H1 (cell line): ENCODE data around the gene MAP3K15. TPM values are rescaled to one million over a fixed set of nuclear protein-coding genes. Genes with fewer than 3 reads are reported as not detected.

Source experiments
- GABPA ChIP-seq: IDR thresholded peaks from 2 replicates; pipeline ENCODE4 v1.6.1; 2011; ENCODE audit warnings: mild to moderate bottlenecking, low read length, moderate library complexity, borderline replicate concordance; ENCODE audit not compliant: insufficient read depth
- KDM1A ChIP-seq: fragments of 200-600, 300-600 bp; sonication (generic); IDR thresholded peaks from 2 replicates; pipeline ENCODE4 v1.7.1; 2016; ENCODE audit warnings: mild to moderate bottlenecking, low read length, borderline replicate concordance
- polyA plus RNA-seq, 7 experiments: library from polyadenylated mRNA; depleted of rRNA in 3 of 7; stranded (reverse) in 5 of 7; unstranded in 2 of 7; fragments of >200 nt in 5 of 7; fragments of 200-250 nt in 2 of 7; gene quantifications; 1 replicate in 5 of 7; 2 replicates in 1 of 7; 4 replicates in 1 of 7; pipeline versions ENCODE4 v1.2.1 to v1.2.3, GENCODE V29; 2011 to 2013; ENCODE audit warnings: missing spikeins in 2 of 7, mixed read lengths in 2 of 7
- total RNA-seq: library from RNA; stranded (reverse); fragmentation: NEBNext Ultra II Directional; extraction: Animal tissue kit (Norgen Biotek cat#: 25700); gene quantifications from 2 replicates; pipeline ENCODE4 v1.2.1, GENCODE V29; 2021

Gene MAP3K15
- total and polyA plus RNA-seq, 2 of the 8 experiments (the other 6 are each of a cell fraction or from before 2014, with no cell fraction given) = 1.8 to 2.4 TPM

DNA sequence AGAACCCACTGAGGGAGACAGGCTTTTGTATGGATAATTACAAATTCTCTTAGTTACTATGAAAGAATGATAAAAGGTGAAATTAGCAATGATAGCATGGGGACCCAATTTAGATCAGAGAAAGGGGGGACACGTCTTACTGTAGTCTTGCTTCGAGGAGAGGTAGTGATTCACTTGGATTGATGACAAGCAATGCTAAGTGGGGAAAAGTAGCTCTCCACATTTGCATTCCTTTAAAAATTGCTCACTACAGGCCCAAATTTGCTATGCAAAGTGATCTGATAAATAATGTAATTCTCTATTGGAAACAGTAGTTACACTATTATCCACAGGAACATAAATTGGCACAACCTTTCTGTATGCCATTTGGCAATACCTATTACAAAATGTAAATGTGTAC is 42.5 kb upstream of the MAP3K15 start (continued):
- TF ChIP-seq GABPA = no peak
- no peak for TF ChIP-seq KDM1A
